ENCODE results near the gene CCDC61.

CCDC61 gene

DNA sequence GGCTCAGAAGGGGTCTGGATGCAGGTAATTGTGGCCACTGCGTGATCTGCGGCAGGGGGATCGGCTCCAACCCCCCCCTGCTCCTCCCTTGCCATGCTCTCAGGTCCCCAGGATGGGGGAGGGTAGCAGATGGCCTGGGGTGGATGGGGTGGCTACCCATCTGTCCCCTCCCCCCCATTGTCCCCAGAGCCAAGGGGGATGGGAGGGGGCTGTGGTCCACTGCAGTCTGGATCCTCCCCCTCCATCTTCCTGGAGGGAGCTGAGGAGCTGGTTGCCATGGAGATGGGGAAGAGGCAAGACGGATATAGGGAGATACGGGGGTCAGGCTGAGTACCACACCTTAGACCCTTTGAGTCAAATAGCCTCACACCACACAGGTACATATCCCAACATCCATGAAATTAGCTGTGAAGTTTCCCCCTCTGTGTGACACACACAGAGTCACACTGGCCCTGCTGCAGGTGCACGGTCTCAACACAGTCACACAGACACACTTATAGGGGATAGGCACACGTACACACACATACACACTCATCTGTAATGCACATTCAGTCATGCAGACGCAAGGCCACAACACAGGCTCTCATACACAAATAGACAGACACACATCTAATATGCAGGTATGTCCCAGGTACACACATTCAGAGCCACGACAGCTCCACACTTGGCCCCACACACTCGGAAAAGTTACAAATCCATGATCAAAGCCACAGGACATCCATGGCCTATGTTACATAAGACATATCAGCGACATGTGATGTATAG lies 19.8 kb upstream of the CCDC61 start:
- DNase-seq = no peak

DNA sequence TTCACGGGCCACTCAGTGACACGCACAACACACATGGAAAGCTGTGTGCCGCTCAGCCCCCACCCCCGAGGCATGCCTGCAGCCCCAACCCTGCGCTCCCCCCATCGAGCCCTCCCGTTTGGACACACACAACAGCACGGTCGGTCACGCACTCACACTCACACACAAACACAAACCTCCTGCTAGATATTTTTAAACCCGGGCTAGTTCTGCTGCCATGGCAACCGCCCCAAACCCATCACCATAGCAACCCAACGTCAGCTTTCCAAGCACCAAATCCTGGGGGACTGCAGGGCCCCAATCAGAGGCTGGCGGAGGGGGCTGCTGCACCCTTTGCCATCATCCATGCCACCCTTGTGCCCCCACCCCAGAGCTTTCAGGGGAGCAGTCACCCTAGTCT lies 19.1 kb upstream of the CCDC61 start:
- no peak for DNase-seq

DNA sequence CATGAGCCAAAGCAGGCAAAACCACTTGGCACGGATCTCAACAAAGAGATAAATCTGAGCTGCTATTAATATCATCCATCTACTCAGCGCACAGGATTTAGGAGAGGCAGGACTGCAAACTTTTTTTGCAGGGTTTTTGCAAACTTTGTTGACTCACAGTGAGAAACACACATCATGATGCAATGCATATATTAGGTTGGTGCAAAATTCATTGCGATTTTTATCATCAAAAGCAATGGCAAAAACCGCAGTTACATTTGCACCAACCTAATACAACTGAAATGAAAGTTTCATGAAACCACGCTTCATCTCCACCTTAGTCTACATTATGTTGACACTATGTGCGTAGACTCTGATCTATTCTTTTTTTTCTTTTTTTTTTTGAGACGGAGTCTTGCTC lies 17.1 kb upstream of the CCDC61 start:
- no peak for DNase-seq

DNA sequence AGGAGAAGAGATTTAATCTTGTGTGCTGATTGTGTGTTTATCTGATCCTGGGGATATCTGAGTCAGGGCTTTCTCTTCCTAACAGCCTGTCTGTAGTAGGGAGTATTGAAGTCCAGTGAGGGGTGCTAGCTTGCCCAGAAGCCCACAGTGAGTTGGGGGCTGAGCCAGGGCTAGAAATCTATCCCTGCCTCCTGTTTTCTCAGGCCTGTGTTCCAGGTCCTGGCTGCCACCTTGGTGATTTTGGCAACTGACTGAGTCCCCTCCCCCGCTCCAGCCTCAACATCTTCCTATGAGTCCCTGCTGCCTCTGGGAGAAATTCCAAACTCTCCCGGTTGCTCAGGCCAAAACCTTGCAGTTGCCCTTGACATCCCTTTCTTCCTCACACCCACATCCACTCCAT lies 13.9 kb upstream of the CCDC61 start:
- DNase-seq = no peak

DNA sequence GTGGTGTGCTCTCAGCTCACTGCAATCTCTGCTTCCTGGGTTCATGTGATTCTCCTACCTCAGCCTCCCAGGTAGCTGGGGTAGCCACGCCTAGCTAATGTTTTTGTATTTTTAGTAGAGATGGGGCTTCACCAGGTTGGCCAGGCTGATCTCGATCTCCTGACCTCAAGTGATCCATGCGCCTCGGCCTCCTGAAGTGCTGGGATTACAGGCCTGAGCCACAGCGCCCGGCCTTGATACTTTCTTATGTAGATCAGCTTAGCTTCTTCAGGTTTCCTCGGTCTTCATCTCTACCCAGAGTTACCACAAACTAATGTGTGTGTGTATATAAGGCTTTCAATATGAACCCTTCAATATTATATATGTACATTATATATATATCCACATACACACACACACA lies 9.9 kb upstream of the CCDC61 start:
- no peak for DNase-seq

DNA sequence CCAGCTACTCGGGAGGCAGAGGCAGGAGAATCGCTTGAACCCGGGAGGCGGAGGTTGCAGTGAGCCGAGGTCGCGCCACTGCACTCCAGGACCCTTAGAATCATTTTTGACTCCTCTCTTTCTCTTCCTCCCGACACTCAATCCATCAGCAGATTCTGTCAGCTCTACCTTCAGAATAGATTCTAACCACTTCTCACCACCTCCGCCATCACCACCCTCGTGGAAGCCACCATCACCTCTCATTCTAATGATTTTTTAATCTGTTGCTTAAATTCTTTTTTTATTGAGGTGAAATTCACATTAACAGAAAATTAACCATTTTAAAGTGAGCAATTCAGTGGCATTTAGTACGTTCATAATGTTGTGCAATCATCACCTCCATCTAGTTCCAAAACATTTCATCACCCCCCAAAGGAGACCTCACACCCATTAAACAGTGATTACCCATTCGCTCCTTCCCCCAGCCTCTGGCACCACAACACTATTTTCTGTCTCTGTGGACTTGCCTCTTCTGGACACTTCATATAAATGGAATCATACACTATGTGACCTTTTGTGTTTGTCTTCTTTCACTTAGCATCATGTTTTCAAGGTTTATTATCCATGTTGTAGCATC lies 5.0 kb upstream of the CCDC61 start:
- no peak for DNase-seq

DNA sequence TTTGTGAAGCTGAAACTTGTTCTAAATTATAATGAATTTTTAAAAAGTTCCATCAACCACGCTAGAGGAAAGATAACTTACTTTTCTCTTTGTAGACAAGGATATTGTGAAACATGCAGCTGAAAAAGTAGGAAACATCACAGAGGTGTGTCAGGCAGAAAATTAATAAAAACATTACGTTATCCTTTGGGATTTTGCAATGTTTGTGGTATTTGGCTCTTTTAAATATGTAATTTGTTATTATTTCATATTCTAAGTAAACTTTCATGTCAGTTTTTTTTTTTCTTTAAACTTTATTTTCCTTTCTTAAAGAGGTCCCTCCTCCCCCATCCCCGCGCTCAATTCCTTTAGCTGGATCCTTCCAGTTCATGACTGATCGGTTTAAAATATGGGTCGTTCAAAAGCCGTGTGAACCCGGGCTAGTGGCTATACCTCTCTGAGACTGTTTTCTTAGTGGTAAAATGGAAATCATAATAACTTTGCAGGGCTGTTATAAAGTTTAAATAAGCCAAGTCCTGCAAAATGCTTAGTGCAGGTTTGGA lies 740 bp upstream of the CCDC61 start:
- no peak for DNase-seq

DNA sequence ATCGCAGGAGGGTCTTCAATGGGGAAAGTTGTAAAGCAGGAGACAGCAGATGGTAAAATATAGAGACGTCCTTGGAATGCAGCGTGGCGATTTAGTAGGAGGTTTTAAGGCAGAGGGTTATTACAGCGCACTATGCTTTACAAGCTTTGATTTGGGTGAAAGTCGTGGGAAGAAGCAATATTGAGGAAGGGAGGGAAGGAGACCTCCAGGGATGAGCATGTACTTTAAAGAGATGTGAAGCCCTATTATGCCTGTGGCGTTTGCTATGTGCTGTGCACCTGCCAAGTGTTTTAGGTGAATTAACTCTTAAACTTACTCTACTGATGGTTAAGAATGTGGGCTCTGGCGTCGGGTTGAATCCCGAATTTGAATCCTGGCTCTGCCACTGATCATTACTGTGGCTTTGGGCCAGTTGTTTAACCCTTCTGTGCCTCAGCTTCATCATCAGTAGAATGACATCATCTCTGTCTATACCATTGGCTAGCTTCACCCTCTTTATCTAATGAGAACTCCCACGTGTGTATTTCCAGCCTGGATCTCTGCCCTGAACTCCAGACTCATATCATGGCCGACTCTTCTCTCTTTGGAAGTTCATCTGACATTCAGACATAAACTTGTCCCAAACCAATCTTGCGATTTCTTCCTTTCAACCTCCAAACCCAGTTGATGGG lies 583 bp downstream of the CCDC61 start:
- DNase-seq = no peak

DNA sequence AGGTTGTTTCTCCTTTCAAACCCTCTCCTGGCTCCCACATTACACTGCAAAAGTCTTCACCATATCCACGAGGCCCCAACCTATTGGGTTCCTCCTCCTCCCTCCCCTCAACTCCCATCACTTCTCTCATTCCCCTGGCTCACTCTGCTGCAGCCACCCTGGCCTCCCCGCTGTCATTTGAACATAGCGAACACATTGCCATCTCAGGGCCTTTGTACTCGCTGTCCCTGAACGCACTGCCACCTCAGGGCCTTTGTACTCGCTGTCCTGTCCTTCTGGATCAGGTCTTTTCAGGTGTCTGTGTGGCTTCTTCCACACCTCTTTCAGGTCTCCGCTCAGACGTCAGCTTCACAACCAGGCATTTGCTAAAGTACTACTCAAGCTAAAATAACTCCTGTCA lies 1.7 kb downstream of the CCDC61 start:
- no peak for DNase-seq

DNA sequence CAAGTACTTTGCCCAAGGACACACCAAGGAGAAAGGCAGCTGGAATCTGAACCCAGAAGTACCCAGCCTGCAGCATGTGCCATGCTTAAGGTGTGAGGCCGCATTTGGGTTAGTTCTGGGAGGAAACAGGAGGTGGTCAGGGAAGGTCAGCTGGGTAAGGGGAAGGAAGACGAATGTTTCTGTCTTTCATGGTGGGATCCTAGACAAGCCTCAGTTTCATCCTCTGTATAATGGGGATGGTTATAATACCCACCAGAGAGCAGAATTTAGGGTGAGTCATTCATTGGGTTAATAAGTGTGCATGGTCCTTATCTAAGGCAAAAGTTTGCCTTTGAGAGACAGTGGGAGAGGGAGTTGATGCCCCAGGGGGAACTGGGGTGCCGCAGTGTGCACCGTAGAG lies 3.6 kb downstream of the CCDC61 start:
- no peak for DNase-seq

DNA sequence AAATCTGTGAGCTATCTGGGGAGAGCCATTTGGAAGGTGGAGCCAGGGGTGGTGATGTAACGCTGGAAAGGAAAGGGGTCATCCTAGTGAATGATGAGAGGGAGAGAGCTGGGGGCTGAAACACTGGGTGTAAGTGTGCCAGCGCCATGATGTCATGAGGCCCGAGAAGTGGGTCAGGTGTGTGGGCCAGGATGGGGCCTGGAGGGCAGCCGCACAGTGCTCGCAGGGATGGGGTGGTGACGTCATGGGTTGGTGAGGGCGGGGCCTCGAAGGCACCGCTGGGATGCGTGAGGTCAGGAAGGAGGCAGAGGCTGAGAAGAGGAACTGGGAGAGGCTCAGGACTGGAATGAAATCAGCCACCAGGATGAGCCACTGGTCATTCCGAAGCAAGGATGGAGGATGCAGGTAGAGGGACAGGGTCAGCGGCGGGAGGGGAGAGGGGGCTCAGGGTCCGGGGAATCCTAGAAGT lies 4.4 kb downstream of the CCDC61 start:
- peak; percentile 31 for DNase-seq

DNA sequence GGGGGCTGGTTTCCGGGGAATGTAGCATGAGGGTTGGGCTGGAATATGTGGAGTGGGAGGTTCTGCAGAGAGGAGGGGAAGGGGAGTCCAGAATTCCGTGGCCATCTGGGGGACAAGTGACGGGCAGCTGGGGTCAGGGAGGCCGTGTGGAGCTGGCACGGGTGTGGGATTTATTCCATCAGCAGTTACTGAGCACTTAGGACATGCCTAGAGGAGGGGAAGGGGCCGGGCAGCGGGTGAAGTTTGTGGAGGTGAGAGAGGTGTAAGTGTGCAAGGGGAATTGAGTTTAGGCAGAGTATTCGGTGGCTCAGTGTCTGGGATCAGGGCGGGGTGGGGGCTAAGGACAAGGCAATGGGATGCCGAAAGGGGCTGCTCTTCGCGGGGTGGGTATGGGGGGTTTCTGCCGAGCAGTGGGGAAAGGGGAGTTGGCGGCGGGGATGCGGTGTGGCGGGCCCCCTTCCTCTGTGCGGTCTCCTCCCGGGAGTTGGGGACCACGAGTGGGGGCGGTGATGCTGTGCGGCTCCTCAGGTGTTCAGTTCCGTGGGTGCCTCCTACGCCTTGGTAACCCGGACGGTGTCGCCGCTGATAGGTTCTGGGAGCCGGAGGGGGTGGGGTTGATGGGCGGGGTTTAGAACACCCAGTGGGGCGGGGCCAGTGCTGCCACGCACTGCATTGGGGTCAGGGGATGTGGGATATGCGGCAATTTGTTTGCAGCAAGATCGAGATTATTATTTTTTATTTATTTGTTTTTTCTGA lies 5.4 kb downstream of the CCDC61 start:
- DNase-seq = peak; percentile 73

DNA sequence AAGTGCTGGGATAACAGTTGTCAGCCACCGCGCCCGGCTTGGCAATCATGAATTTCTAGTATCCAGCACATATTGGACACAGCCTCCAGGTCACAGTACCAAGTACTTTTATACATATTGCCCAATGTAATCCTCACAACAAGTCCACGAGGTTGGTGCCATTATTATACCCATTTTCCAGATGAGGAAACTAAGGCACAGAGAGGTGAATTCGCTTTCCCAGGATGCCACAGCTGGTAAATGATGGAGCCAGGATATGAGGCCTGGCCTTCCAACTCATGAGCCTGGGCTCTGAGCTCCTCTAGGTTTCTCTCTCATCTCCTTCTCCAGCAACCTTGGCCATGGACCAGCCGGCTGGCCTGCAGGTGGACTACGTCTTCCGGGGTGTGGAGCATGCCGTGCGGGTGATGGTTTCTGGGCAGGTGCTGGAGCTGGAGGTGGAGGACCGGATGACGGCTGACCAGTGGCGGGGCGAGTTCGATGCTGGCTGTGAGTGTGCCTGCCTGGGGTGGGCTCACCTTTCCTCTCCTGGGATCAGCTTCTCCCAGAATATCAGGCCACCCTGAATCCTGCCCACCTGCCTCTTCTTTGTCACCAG lies 7.5 kb downstream of the CCDC61 start:
- DNase-seq = no peak

DNA sequence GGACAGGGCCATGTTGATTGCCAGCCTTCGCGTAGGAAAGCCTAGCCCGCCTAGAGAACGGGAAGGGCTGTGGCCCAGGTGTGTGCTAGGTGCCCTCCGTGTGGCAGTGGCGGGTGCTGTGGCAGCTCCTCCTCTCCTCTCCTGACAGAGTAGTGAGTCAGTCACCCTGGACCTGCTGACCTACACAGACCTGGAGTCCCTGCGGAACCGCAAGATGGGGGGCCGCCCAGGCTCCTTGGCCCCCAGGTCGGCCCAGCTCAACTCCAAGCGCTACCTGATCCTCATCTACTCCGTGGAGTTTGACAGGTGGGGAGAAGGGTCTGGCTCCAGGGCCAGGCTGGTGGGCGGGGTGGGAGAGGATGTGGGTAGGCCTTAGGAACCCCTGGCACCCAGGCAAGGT lies 11.1 kb downstream of the CCDC61 start:
- no peak for DNase-seq

DNA sequence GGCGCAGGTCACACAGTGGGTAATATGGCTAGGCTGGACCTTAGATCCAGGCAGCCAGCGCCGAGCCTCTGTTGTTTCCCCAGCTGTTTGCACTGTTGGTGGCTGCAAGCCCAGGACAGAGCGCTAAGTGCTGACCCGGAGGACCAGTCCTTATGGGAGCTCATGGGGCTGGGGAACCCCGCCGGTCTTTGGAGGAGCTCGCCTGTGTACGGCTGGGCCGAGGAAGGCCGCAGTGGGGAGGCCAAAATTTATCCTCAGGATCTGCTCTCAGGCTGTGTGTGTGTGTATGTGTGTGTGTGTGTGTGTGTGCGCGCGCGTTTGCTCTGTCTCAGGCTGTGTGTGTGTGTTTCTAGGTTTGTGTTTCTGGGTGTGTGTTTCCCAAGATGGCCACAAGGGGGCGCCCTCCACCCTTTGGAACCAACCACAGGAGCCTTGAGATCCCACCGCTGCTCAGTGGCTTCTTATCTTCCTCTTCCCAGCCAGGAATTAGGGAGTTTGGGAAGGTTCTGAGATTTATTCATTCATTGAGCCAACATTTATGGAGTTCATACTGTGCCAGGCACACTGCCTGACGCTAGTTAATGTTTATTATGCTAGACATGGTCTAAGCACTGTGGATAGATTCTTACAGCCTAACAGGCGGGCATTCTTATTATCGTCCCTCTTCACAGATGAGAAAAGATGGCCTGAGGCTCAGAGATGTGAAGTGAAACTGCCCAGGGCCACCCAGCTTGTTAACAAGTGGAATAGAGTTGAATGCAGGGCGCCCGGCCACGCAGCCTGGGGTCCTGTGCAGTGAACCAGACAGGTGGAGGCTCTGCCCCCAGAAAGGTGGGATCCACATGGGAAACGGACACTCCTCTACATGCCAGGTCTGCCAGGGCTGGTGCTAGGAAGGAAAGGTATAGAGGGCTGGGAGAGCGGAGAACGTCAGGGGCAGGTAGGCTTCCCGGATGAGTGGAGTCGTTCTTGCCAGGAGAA lies 14.6 kb downstream of the CCDC61 start:
- DNase-seq = peak; percentile 73

DNA sequence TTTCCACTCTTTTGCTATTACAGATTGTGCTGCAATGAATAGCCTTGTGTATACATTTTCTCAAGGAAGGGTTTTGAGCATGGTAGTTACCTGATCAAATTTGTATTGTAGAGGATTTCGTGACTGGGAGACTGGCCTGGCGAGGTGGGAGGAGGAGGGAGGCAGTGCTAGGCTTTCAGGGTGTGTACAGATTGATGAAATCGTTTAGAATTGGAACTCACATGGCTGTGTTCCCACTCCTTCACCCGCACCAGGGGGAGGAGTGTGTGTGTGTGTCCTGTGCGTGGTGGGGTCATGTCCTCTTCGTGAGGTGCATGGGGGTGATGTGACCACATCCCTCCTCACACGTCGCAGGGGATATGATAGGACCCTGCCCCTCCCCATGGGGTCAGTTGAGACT lies 19.3 kb downstream of the CCDC61 start:
- DNase-seq = no peak

DNA sequence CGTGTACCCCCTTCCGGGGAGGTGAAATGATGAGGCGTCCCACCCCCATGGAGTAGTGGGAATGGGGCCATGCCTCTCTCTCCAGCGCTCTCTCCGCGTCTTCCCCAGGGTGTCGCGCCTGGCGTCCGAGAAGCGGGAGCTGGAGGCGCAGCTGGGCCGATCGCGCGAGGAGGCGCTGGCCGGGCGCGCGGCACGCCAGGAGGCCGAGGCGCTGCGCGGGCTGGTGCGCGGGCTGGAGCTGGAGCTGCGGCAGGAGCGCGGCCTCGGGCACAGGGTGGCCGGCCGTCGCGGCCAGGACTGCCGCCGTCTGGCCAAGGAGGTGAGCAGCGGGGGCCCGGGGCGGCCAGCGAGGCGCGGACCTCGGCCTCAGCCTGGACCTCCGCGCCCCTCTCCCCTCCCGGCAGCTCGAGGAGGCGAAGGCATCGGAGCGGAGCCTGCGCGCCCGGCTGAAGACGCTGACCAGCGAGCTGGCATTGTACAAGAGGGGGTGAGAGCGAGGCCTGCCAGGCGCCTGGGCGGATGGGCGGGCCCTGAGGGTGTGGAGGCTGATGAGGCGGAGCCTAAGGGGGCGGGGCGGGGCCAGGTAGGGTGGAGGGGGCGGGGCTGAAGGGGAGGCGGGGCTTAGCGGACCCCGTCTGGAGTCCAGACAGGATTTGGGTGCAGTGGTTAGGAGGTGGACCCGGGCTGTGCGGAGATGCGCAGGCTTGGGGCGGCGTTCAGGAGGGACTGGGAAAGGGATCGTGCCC lies 19.8 kb downstream of the CCDC61 start:
- DNase-seq = peak; percentile 80

DNA sequence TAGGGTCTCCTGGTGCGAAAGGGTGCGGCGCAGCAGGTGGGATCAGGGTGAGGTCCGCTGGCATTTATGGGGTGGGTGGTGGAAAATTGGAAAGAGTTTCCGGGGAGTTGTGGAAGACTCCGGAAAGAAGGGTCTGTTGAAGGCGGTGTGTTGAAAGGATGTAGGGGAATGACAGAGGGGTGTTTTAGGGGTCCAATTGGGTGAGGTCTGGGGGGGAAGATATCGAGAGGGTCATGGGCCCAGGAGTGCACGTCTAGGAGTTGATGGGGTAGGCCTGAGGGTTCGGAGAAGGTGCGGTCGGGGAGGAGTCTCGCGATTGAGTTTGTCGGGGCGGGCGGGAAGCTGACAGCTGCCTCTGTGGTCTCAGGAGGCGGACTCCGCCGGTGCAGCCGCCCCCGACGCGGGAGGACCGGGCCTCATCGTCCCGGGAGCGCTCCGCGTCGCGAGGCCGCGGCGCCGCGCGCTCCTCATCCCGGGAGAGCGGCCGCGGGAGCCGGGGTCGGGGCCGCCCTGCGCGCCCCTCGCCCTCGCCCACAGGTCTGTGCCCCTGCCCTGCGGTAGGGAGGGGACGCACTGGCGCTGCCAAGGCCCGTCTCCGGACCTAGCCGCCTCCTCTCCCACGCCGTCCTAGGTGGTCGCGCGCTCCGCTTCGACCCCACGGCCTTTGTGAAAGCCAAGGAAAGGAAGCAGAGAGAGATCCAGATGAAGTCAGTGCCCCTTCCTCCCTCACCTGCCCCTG lies 20.6 kb downstream of the CCDC61 start:
- DNase-seq = peak; percentile 60

DNA sequence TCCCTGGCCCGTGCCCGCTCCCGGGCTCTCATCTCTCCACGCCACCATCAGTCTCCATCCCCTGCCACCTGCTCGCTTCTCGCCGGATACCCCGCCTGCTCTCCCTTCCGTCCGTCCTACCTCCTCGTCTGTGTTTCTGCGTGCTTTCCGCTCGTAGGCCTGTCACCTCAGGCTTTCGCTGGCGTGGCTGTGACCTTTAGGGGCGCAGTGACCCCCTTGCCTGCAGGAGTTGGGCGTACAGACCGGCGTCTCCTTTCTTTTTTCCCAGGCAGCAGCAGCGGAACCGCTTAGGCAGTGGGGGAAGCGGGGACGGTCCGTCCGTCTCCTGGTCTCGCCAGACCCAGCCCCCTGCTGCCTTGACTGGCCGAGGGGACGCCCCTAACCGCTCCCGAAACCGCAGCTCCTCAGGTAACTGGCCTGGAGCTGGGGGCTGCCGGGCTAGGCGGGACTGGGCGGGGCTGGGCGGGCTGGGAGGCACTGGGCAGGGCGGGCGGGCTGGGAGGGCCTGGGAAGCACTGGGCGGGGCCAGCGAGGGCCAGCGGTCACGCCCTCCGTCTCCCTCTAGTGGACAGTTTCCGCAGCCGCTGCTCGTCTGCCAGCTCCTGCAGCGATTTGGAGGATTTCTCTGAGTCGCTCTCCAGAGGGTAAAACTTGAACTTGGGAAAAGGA lies 21.3 kb downstream of the CCDC61 start:
- peak; percentile 87 for DNase-seq

DNA sequence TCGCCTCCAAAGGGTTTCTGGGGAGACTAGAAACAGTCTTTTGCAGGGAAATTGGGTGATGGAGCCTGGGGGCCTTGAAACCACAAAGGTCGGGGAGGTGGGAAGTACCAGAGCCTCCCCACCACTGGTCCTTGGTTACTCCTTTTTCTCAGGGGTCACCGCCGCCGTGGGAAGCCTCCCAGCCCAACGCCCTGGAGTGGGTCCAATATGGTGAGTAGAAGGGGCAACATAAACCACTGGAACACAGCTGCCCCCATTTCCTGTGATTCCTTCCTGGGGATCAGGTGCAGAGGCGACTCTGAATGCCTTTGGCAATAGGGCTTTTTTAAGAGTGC lies 21.8 kb downstream of the CCDC61 start:
- no peak for DNase-seq

All from stimulated activated CD4-positive, alpha-beta T cell treated with anti-CD3 and anti-CD28 coated beads, Interleukin-15, amount 100 ng/mL, for 24 hours (primary cell).